Body of pancreas (tissue), 4 donors: Measurements from ENCODE around the gene PKP4.

Experiments
- CTCF ChIP-seq, 7 experiments: fragments of 450-650 bp in 4 of 7; fragments of 200-600 bp in 3 of 7; sonication (generic) in 3 of 7; IDR thresholded peaks; one replicate each; pipeline ENCODE4 v1.5.1; 2016 to 2019; ENCODE audit warnings: antibody characterized with exemption in 7 of 7
- POLR2A ChIP-seq, 3 donors: fragments of 450-650 bp; IDR thresholded peaks; one replicate each; pipeline ENCODE4 v1.6.1; 2016; ENCODE audit warnings: antibody characterized with exemption in 3 of 3, mild to moderate bottlenecking in 2 of 3

GRCh38 chr2:158561054-158561453, 104.3 kb downstream of the PKP4 start:
- TF ChIP-seq CTCF (IDR thresholded peaks at IDR 0.05) (no peak), POLR2A (IDR thresholded peaks at IDR 0.05) (no peak)
